H9 (cell line): Measurements from ENCODE around the gene CDYL. TPM values are rescaled to one million over a fixed set of nuclear protein-coding genes. Genes with fewer than 3 reads are reported as not detected.

Experiments
- DNase-seq: peaks from one replicate; pipeline ENCODE4 v3.0.0-alpha.2; 2017
- H2AFZ ChIP-seq: one replicate; pipeline ENCODE4 v1.6.1; 2013; ENCODE audit warnings: mild to moderate bottlenecking, low read length, control low read depth, moderate library complexity
- H2AK5ac ChIP-seq: 2 replicates; pipeline ENCODE4 v1.6.1; 2013; ENCODE audit warnings: low read length, control low read depth, mixed read lengths; ENCODE audit not compliant: insufficient read length
- H2BK120ac ChIP-seq: one replicate; pipeline ENCODE4 v1.6.1; 2013; ENCODE audit warnings: low read depth, mild to moderate bottlenecking, low read length, control low read depth, inconsistent platforms; ENCODE audit not compliant: poor library complexity, severe bottlenecking
- H2BK12ac ChIP-seq: 2 replicates; pipeline ENCODE4 v1.6.1; 2013; ENCODE audit warnings: low read length, control low read depth, mixed read lengths, low read depth; ENCODE audit not compliant: insufficient read length
- H2BK15ac ChIP-seq: 2 replicates; pipeline ENCODE4 v1.6.1; 2013; ENCODE audit warnings: low read depth, low read length, control low read depth
- H2BK20ac ChIP-seq: one replicate; pipeline ENCODE4 v1.6.1; 2013; ENCODE audit warnings: low read depth, mild to moderate bottlenecking, low read length, control low read depth, inconsistent platforms; ENCODE audit not compliant: poor library complexity, severe bottlenecking
- H2BK5ac ChIP-seq: 2 replicates; pipeline ENCODE4 v1.6.1; 2013; ENCODE audit warnings: low read length, control low read depth, mixed read lengths; ENCODE audit not compliant: insufficient read length
- H3K14ac ChIP-seq: 2 replicates; pipeline ENCODE4 v1.6.1; 2013; ENCODE audit warnings: low read length, control low read depth; ENCODE audit not compliant: insufficient read depth
- H3K18ac ChIP-seq: 2 replicates; pipeline ENCODE4 v1.6.1; 2013; ENCODE audit warnings: low read depth, mild to moderate bottlenecking, mixed read lengths, low read length, control low read depth; ENCODE audit not compliant: insufficient read length
- H3K23ac ChIP-seq: 2 replicates; pipeline ENCODE4 v1.6.1; 2013; ENCODE audit warnings: low read length, control low read depth, mixed read lengths, low read depth; ENCODE audit not compliant: insufficient read length
- H3K23me2 ChIP-seq: 2 replicates; pipeline ENCODE4 v1.6.1; 2013; ENCODE audit warnings: low read depth, mild to moderate bottlenecking, mixed read lengths, low read length, control low read depth; ENCODE audit not compliant: insufficient read length, poor library complexity, severe bottlenecking
- H3K27ac ChIP-seq: 2 replicates; pipeline ENCODE4 v1.5.1; 2013; ENCODE audit warnings: low read length, control low read depth, mixed read lengths, low read depth; ENCODE audit not compliant: insufficient read length
- H3K27me3 ChIP-seq: 2 replicates; pipeline ENCODE4 v1.6.1; 2013; ENCODE audit warnings: low read length, control low read depth, inconsistent platforms; ENCODE audit not compliant: insufficient read depth
- H3K4ac ChIP-seq: 2 replicates; pipeline ENCODE4 v1.6.1; 2013; ENCODE audit warnings: low read depth, mild to moderate bottlenecking, control low read depth, inconsistent platforms, low read length, moderate library complexity
- H3K4me1 ChIP-seq: 2 replicates; pipeline ENCODE4 v1.6.1; 2013; ENCODE audit warnings: low read length, control low read depth, inconsistent platforms; ENCODE audit not compliant: insufficient read depth
- H3K4me2 ChIP-seq: 2 replicates; pipeline ENCODE4 v1.6.1; 2013; ENCODE audit warnings: low read length, control low read depth, mixed read lengths; ENCODE audit not compliant: insufficient read length, insufficient read depth
- H3K56ac ChIP-seq: 2 replicates; pipeline ENCODE4 v1.6.1; 2013; ENCODE audit warnings: low read depth, mild to moderate bottlenecking, mixed read lengths, low read length, control low read depth; ENCODE audit not compliant: insufficient read length
- H3K79me1 ChIP-seq: 2 replicates; pipeline ENCODE4 v1.6.1; 2013; ENCODE audit warnings: low read depth, mild to moderate bottlenecking, moderate library complexity, low read length, control low read depth, inconsistent platforms; ENCODE audit not compliant: insufficient read depth, poor library complexity, severe bottlenecking
- H3K79me2 ChIP-seq: 2 replicates; pipeline ENCODE4 v1.6.1; 2013; ENCODE audit warnings: low read length, control low read depth, inconsistent platforms; ENCODE audit not compliant: insufficient read depth
- H3K9ac ChIP-seq: 2 replicates; pipeline ENCODE4 v1.6.1; 2013; ENCODE audit warnings: low read length, control low read depth, mixed read lengths; ENCODE audit not compliant: insufficient read length; ENCODE audit errors: extremely low read depth
- H3K9me3 ChIP-seq: one replicate; pipeline ENCODE4 v1.6.1; 2013; ENCODE audit warnings: low read depth, low read length, inconsistent platforms; ENCODE audit not compliant: control insufficient read depth
- H3T11ph ChIP-seq: one replicate; pipeline ENCODE4 v1.6.1; 2013; ENCODE audit warnings: mild to moderate bottlenecking, low read length, control low read depth, inconsistent platforms
- H4K20me1 ChIP-seq: one replicate; pipeline ENCODE4 v1.6.1; 2013; ENCODE audit not compliant: control insufficient read depth, insufficient read length, insufficient read depth
- H4K5ac ChIP-seq: 2 replicates; pipeline ENCODE4 v1.6.1; 2013; ENCODE audit warnings: low read depth, mild to moderate bottlenecking, mixed read lengths, low read length, control low read depth; ENCODE audit not compliant: insufficient read length
- H4K8ac ChIP-seq: replicated peaks from 2 replicates; pipeline ENCODE4 v1.6.1; 2013; ENCODE audit warnings: low read length, control low read depth, mixed read lengths, low read depth; ENCODE audit not compliant: insufficient read length
- H4K91ac ChIP-seq: 2 replicates; pipeline ENCODE4 v1.6.1; 2013; ENCODE audit warnings: low read depth, mild to moderate bottlenecking, moderate library complexity, mixed read lengths, low read length, control low read depth; ENCODE audit not compliant: insufficient read length
- H3K27ac Mint-ChIP-seq, 3 experiments: 2 replicates in 2 of 3; 3 replicates in 1 of 3; pipeline ENCODE4 v1.8.0; 2020 to 2021; ENCODE audit warnings: mixed read lengths in 3 of 3, mild to moderate bottlenecking in 1 of 3, moderate library complexity in 1 of 3
- H3K27me3 Mint-ChIP-seq: 2 replicates; pipeline ENCODE4 v1.8.0; 2021; ENCODE audit warnings: low read depth, mild to moderate bottlenecking, moderate library complexity, mixed read lengths
- H3K36me3 Mint-ChIP-seq, 3 experiments: 2 replicates in 2 of 3; 3 replicates in 1 of 3; pipeline ENCODE4 v1.8.0; 2020 to 2021; ENCODE audit warnings: low read depth in 3 of 3, mixed read lengths in 3 of 3; ENCODE audit not compliant: insufficient read depth in 1 of 3
- H3K4me1 Mint-ChIP-seq, 2 experiments: 2 replicates each; pipeline ENCODE4 v1.8.0; 2020; ENCODE audit warnings: mixed read lengths in 2 of 2
- H3K4me3 Mint-ChIP-seq, 2 experiments: 2 replicates in 1 of 2; 3 replicates in 1 of 2; pipeline ENCODE4 v1.8.0; 2020 to 2021; ENCODE audit warnings: mild to moderate bottlenecking in 2 of 2, mixed read lengths in 2 of 2, moderate library complexity in 1 of 2
- H3K9me3 Mint-ChIP-seq, 2 experiments: 2 replicates in 1 of 2; 3 replicates in 1 of 2; pipeline ENCODE4 v1.8.0; 2020; ENCODE audit warnings: mild to moderate bottlenecking in 2 of 2, mixed read lengths in 2 of 2, moderate library complexity in 1 of 2
- CTCF ChIP-seq: fragments of 200-600 bp; sonication (generic); conservative IDR thresholded peaks from 3 replicates; pipeline ENCODE4 v1.8.0; 2021; ENCODE audit warnings: antibody characterized with exemption, mild to moderate bottlenecking
- WGBS: extraction: QIAGEN DNeasy Blood & Tissue Kit; methylation state at CpG from one replicate; pipeline ENCODE4 v1.1.7; 2013; ENCODE audit warnings: missing lambda C conversion rate, low lambda C conversion rate, mixed read lengths; ENCODE audit not compliant: insufficient read length; ENCODE audit errors: extremely low coverage; 5-methylcytosine and 5-hydroxymethylcytosine counted together
- total RNA-seq: library from RNA; stranded (reverse); gene quantifications from 2 replicates; pipeline ENCODE4 v1.2.1, GENCODE V29; 2021

The CDYL gene
- total RNA-seq, 1 experiment from 2014 or later = 95.0 TPM

- Histone ChIP-seq H3K79me1 (peaks cover 4% of the 10 kb centered on the region), H3K14ac (no peak overlapping the region), H2AFZ (no peak overlapping the region), H2BK15ac (no peak overlapping the region), H3K4me1 (0 out of 2 replicates have a peak, but pooled peaks cover 2% of the 10 kb centered on the region), H4K8ac (no peak overlapping the region), H3K9ac (no peak overlapping the region), H3T11ph (no peak overlapping the region), H2BK120ac (no peak overlapping the region), H3K23ac (no peak overlapping the region), H3K4ac (no peak overlapping the region), H4K91ac (no peak overlapping the region), H4K5ac (no peak overlapping the region), H3K27ac (no peak overlapping the region), H3K27me3 (no peaks in the 10 kb centered on the region), H2BK12ac (no peak overlapping the region), H2AK5ac (no peak overlapping the region), H3K9me3 (no peaks in the 10 kb centered on the region), H3K18ac (no peak overlapping the region), H2BK20ac (no peak overlapping the region), H2BK5ac (no peak overlapping the region), H3K23me2 (no peaks in the 10 kb centered on the region), H3K4me2 (no peak overlapping the region), H3K79me2 (peaks cover 4% of the 10 kb centered on the region; the same call in 1 of the 2 replicates), H4K20me1 (no peaks in the 10 kb centered on the region), H3K56ac (no peak overlapping the region)
- H3K4me1 Mint-ChIP-seq = peaks cover 23 to 29% of the 10 kb centered on the region in 2 experiments
- TF ChIP-seq CTCF = no peak
- peak overlapping the region in 1 of 3 experiments; percentile 66; a peak in 1 of 7 replicates for H3K27ac Mint-ChIP-seq
- no peak for DNase-seq
- WGBS = no CpG with 5 or more reads among the region's 9 CpGs
- H3K9me3 Mint-ChIP-seq = no peaks in the 10 kb centered on the region
- no peak overlapping the region for H3K4me3 Mint-ChIP-seq
- no peaks in the 10 kb centered on the region for H3K27me3 Mint-ChIP-seq
- H3K36me3 Mint-ChIP-seq = peaks cover 17 to 40% (median 19%) of the 10 kb centered on the region in 3 experiments
Observed at GRCh38 chr6:4937414-4937813, 161.2 kb downstream of the CDYL start.
